HG02610 (cell line): Measurements from ENCODE around the gene SETBP1.

Experiments used
- ATAC-seq: cut with Tn5 transposase; IDR thresholded peaks from one replicate; pipeline ENCODE4 v1.9.1; 2021; ENCODE audit warnings: mild to moderate bottlenecking, moderate library complexity; ENCODE audit not compliant: unreplicated experiment

Gene SETBP1

DNA sequence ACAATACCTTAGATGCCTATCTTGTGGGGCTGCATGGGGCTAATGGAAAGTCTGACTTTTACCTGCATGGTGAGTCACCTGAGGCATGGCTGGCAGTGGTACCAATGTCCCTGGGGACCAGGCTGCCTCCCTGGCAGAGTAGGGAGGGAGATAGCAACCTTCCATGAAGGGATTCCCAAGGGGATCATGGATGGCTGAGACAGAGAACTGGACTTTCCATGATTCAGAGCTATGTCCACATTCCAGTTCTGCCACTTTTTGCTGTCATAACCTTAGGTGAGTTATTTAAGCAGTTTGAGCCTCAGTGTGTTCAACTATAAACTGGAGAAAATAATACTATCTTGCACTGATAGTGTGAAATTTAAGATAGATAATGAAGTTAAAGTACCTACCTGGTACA is 178.6 kb downstream of the SETBP1 start:
- no peak for ATAC-seq

GRCh38 chr18:44859751-44860439 is 179.2 kb downstream of the SETBP1 start:
- no peak for ATAC-seq

DNA sequence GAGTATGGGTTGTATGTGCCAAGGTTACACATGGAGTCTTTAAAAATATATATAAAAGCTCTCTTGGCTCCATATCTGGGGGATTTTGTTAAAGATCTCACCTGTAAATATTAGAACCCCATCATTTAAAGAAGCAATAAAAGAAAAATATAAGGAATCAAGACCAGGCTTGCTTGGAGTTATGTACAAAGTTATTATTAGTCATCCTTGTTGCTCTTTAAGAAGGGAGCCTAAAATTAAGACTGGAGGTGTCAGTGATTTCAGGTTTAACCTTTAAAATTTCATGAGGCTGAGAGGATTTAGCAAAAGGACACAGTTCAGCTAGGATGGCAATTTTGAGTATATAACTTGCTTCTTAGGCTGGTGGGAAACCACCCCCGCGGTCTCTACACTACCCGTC is 181.4 kb downstream of the SETBP1 start:
- ATAC-seq, result no peak

DNA sequence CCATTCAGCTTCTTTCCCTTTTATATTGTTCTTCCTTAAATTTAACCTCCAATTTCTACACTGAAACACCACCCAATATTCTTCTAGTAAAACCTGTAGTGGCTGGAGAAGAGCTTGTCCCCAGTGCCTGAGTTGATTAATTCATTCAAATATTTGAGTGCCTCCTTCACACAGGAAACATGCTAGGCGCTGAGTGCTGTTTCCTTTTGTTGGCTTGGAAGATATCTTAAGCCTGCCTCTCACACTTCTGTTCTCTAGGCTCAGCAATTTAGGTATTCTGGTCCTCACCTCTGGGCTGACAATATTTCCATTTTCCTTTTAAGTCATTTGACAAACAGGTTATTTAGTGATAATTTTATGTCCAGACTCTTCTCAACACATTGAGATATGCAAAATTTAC is 185.4 kb downstream of the SETBP1 start:
- no peak for ATAC-seq

DNA sequence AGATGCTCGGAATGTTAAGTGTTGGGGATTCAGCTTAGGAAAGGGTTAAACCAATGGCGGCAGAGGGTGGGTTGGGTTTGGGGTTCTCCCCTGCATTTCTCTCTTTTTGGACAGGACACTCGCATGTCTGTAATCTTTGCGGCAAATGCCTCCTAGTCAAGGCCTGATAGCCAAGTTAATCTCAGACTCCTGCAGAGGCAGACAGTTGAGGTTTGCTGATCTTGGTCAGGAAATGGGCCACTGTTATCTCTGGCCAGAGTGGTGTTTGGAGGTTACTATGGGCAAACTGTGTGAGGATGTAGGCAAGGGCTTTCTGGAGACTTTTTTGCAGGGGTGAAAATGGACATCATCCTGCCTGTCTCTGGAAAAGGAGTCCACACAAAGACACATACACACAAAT is 188.8 kb downstream of the SETBP1 start:
- ATAC-seq, result no peak

DNA sequence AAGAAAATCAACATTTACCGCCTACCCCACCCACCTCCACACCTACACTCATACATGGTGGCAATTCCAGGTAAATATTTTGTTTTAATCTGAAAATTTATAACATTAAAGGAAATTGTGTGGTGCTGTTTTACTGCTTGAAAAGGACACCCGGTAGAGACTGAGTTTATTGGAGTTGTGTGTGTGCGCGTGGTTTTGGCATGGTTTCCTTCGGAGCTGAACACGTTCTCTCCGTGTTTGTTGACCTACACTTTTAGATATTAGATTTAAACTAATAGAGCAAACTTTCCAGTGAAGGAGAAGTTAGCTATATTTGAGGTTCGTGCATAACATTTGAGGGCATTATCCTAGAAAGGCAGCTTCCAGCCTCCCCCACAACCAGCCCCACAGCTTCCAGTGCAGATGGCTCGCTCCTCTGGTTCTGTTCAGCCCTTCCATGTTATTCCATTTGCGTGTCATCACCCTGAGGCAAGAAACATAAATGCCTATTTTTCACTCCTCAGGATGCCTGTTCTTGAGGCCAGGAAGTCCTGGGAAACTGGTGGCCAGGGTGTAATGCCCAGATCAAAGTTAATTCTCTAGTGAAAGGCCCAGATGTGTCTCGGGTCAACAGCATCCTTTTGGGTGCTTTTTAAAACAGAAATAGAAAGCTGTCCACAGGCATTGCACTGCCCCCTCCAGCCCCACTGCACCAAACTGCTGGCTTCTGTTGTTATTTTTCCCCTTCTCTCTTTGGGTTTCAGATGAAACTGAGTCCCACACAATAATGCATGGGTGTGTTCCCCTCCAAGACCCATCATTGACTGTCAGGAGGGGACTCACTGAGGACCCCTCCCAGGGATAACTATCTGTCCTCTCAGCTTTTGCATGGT is 190.2 kb downstream of the SETBP1 start:
- ATAC-seq, result peak; percentile 27

DNA sequence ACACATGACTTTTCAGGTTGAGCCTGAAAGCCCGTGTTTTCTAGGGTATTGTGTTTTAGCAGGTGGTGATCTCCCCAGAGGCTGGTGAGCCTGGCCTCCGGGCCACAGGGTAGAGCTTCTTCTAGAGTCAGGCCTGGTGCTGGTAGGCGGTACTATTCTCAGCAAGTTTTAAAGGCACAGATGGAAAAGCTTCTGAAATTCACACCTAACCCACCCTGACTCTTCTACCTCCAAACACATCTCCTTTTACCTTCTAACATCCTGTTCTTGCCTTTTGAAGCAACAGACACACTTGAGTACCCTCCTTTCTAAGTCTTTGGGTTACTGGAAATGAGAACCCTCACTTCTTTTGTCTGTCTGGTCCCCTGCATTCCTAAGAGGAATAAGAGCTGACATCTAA is 191.1 kb downstream of the SETBP1 start:
- peak; percentile 75 for ATAC-seq

GRCh38 chr18:44876024-44876423 is 195.3 kb downstream of the SETBP1 start:
- no peak for ATAC-seq

DNA sequence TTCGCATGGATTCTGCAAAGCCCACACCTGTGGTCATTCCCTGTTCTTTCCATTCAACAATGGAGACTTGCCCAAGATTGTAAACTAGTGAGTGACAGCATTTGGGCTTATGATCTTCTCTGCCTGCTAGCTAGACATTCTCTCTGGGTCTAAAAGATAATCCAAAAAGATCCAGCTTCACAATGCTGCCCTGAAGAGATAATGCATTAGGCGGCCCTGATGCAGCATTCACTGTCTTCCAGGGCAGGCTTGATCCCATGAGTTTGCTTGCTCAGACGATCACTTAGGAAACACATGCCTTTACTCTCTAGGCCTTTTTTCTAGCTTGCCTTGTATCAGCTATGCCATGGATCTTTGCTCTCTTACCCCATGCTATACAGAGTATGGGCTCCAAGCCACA is 196.1 kb downstream of the SETBP1 start:
- ATAC-seq, result no peak

GRCh38 chr18:44878335-44878734 is 197.6 kb downstream of the SETBP1 start:
- no peak for ATAC-seq

DNA sequence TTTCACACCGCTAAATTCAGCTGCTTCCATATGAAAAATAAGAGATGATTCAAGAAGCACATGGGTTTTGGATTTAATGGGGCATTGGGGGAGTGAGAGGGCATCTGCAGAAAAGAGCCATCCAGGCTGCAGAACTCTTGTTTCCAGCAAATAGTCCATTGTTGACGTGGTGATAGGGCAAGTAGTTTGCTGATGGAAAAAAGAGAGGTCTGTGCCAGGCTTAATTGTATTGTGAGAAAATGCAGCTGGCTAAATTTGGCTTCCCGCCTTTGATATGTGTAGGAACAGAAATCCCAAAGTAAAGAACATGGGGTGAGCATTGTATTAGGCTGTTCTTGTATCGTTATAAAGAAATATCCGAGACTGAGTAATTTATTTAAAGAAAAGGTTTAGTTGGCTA is 199.5 kb downstream of the SETBP1 start:
- ATAC-seq, result no peak

GRCh38 chr18:44881461-44882162 is 200.9 kb downstream of the SETBP1 start:
- ATAC-seq, result no peak

- no peak for ATAC-seq
Observed at GRCh38 chr18:44882163-44882868, 201.6 kb downstream of the SETBP1 start.

- no peak for ATAC-seq
Observed at GRCh38 chr18:44883671-44884070, 203.0 kb downstream of the SETBP1 start.

GRCh38 chr18:44884431-44884830 is 203.7 kb downstream of the SETBP1 start:
- no peak for ATAC-seq

DNA sequence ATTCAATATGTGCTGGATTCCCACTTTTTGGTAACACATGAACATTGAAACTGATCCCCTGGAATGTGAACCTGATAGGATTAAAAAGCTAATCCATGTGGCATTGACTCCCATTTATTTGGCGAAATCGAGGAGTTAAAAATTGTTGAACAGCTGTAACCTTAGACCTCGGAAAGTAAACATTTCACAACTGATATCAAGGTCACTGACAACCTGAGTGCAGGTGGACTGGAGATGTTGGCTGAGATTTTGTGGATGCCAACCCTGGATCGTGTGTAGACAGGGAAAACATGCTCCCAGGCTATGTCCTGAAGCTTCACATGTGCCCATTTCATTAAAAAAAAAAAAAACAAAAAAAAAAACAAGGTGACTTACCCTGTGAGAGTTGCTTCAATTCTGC is 204.8 kb downstream of the SETBP1 start:
- no peak for ATAC-seq

DNA sequence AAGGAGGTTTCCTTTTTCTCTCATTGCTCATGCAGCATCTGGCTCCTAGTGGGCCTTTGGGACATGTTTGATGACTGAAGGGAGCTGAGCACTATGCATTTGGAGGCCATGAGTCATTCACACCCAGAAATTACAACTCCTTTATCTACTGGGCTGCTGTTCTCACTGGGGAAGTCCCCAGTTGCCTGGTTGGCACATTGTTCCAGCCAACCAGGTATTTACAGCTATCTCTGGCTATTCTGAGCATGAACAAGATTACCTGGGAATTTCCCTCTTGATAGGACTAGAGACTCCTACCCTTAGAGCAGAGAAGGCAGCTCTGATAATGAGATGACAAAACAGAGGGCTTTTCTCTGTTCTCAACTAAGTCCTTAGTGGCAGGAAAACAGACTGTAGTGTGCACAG is 206.5 kb downstream of the SETBP1 start:
- ATAC-seq, result peak; percentile 98

GRCh38 chr18:44889111-44889510 is 208.4 kb downstream of the SETBP1 start:
- no peak for ATAC-seq

GRCh38 chr18:44893045-44893706 is 212.5 kb downstream of the SETBP1 start:
- peak; percentile 39 for ATAC-seq

DNA sequence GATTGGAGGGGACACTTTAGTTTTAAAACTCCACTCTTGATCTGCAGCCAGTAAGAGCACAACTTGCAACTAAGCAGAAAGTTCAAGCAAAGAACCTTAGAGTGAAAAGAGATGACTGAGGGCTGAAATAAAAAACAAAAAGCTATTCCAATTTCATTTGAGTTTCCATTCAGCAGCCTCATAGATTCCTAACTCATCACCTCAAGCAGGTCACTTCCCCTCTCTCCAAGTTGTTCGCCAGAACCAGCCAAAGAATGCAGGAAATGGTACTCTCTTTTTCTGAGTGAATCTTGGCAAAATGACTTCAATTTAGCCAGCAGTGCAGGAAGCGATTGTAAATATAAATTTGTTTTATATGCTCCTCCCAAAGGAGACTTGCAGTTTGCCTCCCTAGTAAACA is 213.3 kb downstream of the SETBP1 start:
- ATAC-seq, result no peak
